Activated effector memory CD4-positive, alpha-beta T cell treated with anti-CD3 and anti-CD28 coated beads, Interleukin-2, amount 50 U/mL, for 16 hours (primary cell): ENCODE results near the gene NUDT8.
A peak's percentile ranks its signal among the peaks of the same experiment; 100 is the strongest.
"Not testable (repeated sequence)": the region's sequence is repeated elsewhere in the genome, so short reads cannot be mapped to it uniquely, and the experiment has no call there.

Experiments used
- DNase-seq: peaks from one replicate; pipeline ENCODE4 v3.0.0-alpha.2; 2020

NUDT8 gene

GRCh38 chr11:67611165-67611564 lies 18.6 kb downstream of the NUDT8 start:
- DNase-seq: peak; percentile 57

DNA sequence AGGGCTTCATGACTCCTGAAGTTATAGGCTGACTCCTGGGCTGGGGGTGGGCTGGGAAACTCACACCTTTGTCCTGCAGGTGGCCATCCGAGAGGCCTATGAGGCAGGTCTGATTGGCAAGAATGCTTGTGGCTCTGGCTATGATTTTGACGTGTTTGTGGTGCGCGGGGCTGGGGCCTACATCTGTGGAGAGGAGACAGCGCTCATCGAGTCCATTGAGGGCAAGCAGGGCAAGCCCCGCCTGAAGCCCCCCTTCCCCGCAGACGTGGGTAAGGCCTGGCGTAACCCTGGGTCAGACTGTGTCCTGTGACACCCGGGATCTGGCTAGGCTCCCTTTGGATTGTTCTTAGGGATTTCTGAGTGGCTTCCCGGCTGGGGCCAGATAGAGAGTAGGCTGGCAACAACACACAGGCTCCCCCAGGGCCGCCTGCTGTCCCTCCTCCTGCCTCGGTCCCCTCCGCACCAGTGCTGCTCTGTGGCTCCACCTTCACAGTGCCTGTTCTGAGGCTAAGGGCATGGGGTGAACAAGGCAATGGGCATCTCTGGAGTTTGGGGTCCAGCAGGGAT lies 19.4 kb downstream of the NUDT8 start:
- peak; percentile 60 for DNase-seq

DNA sequence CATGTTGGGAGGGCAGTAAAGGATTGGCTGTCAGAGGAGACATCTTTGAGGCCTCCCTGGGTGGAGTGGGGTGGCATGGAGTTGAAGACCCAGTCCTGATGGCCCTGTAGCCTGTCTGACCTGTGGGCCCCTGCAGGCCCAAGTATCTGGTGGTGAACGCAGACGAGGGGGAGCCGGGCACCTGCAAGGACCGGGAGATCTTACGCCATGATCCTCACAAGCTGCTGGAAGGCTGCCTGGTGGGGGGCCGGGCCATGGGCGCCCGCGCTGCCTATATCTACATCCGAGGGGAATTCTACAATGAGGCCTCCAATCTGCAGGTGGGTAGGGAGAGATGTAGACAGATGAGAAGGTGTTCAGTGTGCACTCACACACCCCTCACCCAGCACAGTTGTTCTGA lies 20.4 kb downstream of the NUDT8 start:
- DNase-seq: no peak

- peak; percentile 59 for DNase-seq
Measured at GRCh38 chr11:67608486-67608885, 21.3 kb downstream of the NUDT8 start.

- peak; percentile 55 for DNase-seq
Measured at GRCh38 chr11:67607507-67607906, 22.2 kb downstream of the NUDT8 start.

DNA sequence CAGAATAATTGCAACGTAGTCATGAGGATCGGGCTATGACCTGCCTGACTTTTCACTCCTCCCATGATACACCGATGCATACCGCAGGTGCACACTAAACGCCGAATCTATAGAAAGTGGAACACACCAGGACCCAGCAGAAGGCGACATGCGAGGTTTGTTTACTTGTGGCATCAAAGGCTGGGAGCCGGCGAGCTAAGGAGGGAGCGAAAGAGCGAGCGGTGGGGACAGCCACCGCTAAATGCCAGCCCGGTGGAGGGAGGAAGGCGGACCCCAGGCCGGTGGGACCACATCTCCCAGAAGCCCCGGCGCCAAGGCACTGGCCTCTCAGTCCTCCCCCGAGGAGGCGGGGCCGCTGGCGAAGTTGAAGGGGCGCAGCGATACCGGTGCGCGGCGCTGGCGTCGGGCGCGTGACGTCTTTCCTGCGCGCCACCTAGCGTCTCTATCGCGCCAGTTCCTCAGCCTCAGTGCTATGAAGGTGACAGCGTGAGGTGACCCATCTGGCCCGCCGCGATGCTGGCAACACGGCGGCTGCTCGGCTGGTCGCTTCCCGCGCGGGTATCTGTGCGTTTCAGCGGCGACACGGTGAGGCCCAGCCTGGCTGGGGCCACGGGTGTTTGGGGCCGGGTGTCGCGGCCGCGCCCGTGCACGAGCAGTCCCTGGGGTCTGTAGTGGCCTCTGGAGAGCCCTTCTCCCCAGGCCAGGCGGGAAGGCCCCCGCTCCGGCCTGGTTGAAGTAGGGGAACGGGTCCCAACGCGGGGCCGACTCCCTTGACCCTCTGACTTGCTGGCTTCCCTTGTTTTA lies 23.0 kb downstream of the NUDT8 start, which contains the start of gene NDUFV1:
TSS of gene NDUFV1 (plus strand) at position 445 of the 804 bp plus-strand sequence. CDS start at position 514, 69 bp downstream.
- peak; percentile 99 for DNase-seq

DNA sequence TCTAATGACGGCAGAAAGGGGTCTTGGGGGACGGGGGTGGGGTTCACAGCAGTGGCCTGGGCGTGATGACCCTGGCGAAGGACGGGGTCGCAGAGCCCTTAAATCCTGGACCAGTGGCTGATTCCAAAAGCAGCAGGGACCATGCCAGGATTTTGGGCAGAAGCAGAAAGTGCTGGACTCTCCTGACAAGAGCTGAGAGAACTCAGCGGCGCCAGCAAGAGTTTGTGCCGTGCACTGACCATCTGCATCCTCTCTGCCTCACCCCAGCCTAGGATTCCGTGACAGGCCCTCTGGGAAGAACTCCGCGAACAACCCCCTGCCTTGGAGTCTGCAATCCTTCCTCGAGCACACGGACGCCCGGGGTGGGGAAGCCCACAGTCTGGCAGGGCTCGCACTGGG lies 23.6 kb downstream of the NUDT8 start:
- no peak for DNase-seq

- peak; percentile 60 for DNase-seq
Measured at GRCh38 chr11:67605231-67606011, 24.3 kb downstream of the NUDT8 start.

GRCh38 chr11:67604815-67605214 lies 24.9 kb downstream of the NUDT8 start:
- no peak for DNase-seq

- not testable (repeated sequence) for DNase-seq
Measured at GRCh38 chr11:67604119-67604518, 25.6 kb downstream of the NUDT8 start.

- DNase-seq: no peak
Measured at GRCh38 chr11:67601098-67601497, 28.6 kb downstream of the NUDT8 start.

DNA sequence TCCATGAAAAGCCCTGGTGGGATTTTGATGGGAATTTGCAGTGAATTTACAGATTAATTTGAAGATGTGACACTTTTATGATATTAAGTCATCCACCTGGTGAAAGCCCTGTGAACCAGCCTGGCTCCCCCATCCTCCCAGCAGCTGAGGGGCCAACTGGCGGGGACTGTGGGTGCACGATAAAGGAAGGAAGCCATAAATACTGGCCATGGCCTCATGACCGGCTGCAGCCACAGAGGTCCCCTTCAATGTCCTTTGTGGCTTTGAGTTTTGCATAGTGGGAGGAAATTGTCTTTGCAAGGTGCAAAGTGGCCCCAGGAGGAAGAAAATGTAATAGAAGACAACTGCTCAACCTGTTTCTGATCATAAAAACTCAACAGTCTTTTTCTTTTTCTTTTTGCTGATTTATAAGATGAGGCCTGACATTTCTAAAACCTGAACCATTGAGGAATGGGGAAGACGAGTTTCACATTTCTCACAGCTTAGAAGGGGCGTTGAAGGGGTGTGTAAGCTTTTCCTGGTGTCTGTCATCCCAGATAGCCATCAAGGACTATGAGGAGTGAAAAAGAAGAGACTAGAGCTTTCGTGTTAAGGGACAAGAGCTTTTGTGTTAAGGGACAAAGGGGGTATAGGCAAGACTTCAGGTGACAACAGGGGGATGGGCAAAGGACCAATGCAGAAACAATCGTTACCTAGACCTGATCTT lies 29.3 kb downstream of the NUDT8 start:
- peak; percentile 56 for DNase-seq

GRCh38 chr11:67599149-67599548 lies 30.6 kb downstream of the NUDT8 start:
- DNase-seq: no peak

GRCh38 chr11:67597963-67598362 lies 31.8 kb downstream of the NUDT8 start:
- not testable (repeated sequence) for DNase-seq

GRCh38 chr11:67597458-67597857 lies 32.3 kb downstream of the NUDT8 start:
- DNase-seq: not testable (repeated sequence)

GRCh38 chr11:67596753-67597300 lies 32.9 kb downstream of the NUDT8 start:
- no peak for DNase-seq

GRCh38 chr11:67594480-67594879 lies 35.3 kb downstream of the NUDT8 start:
- no peak for DNase-seq

GRCh38 chr11:67593565-67593905 lies 36.2 kb downstream of the NUDT8 start:
- no peak for DNase-seq

DNA sequence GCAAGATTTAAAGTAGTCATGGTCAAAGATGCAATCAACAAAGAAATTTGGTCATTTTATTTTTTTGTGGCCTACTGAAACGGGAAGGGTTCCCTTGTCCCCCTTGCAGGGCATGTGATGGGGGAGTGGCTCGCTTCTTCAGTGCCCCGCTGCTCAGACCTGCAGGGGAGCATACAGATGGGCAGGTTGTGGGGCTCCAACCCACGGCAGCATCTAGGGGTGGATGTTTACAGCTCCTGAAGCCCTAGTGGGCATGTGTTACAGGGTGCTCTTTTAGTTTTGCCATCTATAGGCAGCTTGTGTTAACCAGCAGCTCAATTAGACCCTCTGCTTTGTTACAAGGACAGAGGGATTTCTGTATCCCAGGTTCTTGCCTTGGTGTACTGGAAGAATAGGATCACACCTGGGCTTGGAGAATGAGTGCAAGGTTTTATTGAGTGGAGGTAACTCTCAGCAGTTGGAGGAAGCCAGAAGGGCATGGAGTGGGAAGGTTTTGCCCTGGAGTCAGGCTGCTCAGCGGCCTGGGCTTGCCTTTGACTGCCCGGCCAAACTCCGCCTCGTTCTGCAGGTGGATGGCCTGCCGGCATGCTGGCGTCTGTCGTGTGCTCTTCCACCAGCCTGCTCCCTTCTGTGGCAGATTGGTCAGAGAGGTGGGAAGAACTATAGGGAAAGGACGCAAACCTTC lies 36.7 kb downstream of the NUDT8 start:
- DNase-seq: no peak

DNA sequence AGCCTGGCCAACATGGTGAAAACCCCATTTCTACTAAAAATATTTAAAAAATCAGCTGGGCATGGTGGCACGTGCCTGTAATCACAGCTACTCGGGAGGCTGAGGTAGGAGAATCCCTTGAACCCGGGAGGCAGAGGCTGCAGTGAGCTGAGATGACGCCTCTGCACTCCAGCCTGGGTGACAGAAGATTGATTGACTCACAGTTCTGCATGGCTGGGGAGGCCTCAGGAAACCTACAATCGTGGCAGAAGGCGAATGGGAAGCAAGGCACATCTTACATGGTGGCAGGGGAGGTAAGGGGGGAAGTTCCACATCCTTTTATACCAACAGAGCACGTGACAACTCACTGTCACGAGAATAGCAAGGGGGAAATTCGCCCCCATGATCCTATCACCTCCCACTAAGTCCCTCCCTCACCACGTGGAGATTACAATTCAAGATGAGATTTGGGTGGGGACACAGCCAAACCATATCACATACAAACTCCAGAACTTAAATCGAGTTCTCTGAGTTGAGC lies 40.8 kb downstream of the NUDT8 start:
- DNase-seq: not testable (repeated sequence)

GRCh38 chr11:67588136-67588503 lies 41.6 kb downstream of the NUDT8 start:
- no peak for DNase-seq
